ENCODE results near the gene SOWAHC.
"Not testable (repeated sequence)": the region's sequence is repeated elsewhere in the genome, so short reads cannot be mapped to it uniquely, and the experiment has no call there.

SOWAHC gene

DNA sequence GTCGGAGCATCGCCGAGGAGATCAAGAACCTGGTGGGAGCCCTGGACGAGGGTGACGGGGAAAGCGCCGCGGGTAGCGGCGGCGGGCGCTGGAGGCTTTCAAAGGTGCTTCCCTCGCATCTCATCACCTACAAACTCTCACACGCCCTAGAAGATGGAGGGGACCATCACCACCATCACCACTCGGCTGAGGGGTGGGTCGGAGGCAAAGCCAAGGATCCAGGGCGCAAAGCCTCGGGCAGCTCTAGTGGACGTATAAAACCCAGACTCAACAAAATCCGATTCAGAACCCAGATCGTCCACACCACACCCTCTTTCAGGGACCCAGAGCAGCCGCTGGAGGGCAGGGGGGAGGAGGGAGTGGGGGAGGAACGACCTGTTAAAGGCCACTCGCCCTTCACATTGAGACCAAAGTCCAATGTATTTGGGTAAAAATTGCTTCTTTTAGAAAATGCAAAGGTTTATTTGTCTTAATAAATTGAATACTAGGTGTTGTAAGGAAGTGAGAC lies 1.5 kb downstream of the SOWAHC start:
- no peak for DNase-seq (ENCODE audit: low spot score)

DNA sequence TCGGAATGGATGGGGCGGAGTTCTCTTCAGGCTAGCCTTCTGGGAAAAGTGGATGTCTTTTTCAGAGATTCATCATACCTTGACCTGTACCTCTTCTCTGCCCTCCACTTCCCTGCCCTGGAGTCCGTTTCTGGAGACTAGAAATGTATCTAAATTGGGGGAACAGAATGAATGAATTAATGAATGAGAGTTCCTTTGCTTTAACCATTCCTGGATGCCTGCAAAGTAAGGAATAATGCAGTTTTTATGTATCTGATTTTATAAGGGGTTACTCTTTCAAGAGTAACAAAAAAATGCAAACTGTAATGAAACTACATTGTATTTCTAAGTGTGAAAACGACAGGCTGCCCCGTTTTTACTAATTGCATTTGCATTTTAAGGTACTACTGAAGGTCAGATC lies 2.0 kb downstream of the SOWAHC start:
- DNase-seq (ENCODE audit: low spot score), result no peak

DNA sequence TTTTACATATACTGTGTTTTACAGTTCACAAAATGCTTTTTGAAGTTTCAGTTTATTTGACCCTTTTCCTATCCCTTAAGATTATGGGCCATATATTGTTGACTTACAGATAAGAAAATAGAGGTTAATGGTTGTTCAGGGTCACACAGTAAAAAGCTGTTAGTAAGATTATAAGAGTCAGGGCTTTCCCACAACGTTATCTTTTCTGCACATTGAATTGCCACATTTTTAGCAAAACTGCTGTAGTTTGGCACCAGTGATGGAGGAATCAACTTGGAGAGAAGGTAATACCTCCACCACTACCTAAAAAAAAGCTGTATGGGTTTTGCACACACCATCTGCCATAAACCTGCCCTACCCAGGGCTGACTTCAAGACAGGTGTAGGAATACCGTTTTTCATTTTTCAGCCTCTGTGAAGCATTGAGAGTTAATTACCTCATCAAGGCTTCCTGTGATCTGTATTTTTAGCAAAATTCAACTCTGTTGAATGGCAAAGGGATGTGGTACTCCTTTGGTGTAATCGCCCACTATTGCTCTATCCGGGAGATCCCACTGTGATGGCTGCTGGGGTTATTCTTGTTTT lies 5.0 kb downstream of the SOWAHC start:
- no peak for DNase-seq (ENCODE audit: low spot score)

DNA sequence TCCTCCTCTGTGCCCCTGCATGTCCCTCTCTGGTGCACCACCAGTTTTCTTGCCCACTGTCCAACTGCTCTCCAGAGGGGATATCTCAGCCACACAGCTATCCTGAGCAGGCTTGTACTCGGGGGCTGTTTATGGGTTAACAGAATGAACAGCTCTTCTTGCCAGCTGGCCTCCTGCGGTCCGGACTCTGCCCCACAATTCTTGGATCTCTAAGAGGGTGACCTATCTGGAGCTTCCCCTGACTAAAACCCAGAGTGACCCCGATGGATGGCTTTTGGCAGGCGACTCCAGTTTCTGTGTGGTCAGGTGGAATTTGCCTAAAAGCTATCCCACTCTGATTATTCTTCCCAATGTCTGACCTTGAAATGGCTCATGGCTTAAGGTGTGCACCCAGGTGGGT lies 9.1 kb downstream of the SOWAHC start:
- no peak for DNase-seq (ENCODE audit: low spot score)

DNA sequence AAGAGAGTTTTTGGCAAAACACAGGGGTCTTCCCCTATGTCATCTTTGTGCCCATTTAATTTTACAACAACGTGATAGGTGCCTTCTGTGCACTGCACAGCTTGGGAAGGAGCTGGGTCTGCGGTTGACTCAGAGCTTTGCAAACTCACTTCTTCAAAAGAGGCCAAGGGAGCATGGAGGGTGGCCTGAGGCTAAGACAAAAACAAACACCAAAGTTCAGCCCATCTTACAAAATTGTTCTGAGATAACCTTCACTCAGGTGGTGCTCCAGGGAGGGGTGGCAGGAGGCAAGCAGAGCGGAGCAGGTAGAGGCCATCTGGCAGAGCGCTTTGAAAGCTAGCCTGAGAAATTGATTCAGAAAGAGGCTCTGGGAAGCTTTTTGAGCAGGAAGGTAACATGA lies 9.8 kb downstream of the SOWAHC start:
- DNase-seq (ENCODE audit: low spot score), result no peak

DNA sequence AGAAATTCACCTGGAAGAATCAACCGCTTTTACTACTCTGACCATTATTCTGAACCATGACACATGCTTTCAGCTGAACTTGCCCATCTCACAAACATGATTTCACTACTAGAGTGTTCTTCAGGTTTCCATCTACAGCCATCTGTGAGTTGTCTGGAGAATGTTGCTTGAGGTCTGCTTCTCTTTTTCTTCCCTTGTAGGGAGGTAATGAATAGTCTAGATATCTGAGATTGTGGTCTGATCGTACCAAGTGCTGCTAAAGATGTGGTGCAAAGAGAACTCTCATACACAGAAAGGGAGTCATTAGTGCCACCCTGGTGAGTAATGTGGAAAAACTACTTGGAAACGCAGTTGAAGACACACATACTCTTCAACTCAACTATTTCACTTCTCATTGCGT lies 10.2 kb downstream of the SOWAHC start:
- DNase-seq (ENCODE audit: low spot score), result no peak

DNA sequence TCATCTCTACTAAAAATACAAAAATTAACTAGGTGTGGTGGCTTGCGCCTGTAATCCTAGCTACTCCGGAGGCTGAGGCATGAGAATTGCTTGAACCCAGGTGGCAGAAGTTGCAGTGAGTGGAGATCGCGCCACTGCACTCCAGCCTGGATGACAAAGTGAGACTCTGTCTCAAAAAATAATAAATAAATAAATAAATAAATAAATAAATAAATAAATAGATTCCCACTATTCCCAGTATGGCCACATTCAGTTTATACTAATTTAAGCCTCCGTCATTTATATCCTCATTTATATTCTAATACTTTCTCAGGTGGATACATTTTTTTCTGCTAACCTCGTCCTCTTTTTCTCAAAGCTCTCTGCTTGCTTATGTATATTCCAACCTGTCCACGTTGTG lies 14.2 kb downstream of the SOWAHC start:
- DNase-seq (ENCODE audit: low spot score), result not testable (repeated sequence)

DNA sequence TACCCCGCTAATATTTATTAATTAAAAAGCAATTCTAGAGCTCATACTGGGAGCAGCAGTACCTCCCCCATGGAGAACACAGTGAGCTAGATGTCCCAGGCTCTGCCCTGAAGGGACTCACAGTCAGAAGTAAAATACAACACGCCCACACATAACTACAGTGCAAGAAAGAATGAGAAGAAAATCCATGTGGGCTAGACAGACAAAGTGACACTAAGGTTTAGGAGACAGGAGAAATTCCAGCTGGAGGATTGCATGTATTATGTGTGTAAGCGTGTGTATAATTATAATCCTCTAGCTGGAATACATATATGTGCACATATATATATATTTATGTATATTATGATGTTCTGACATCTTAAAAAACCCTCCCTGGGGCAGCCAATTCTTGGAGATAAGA lies 15.7 kb downstream of the SOWAHC start:
- DNase-seq (ENCODE audit: low spot score), result no peak

DNA sequence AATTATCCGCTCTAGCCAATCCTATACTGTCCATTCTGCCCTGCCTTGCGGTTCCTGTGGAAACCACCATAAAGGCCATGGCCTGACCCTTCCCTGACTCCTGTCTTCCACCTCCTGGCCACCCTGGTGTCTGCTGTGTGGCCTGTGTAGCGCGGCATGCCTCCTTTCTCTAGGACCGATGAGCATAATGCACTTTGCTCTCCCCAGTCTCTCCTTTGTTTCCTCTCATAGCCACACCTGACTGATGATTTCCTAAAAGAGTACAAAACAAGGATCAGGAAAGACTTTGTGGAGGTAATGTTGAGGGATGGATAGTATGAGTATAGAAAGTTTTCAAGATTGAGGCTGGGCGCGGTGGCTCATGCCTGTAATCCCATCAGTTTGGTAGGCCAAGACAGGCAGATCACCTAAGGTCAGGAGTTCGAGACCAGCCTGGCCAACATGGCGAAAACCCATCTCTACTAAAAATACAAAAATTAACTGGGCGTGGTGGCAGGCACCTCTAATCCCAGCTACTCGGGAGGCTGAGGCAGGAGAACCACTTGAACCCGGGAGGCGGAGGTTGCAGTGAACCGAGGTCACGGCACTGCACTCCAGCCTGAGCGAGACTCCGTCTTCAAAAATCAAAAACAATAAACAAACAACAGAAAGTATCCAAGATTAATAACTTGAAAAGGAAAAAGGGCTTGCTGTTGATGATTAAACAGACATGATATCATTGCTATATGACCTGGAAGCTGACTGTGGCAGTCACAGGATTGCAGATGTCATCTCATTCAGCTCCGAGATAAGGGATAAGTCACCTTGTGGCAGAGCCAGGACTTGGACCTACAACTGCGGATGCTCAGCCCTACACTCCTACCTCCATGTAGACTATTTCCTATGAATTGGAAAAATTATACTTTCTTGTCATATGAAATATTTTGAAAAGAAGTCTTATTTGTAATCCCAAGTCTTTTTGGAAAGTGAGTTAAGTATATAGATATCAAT lies 16.6 kb downstream of the SOWAHC start:
- DNase-seq (ENCODE audit: low spot score), result no peak

DNA sequence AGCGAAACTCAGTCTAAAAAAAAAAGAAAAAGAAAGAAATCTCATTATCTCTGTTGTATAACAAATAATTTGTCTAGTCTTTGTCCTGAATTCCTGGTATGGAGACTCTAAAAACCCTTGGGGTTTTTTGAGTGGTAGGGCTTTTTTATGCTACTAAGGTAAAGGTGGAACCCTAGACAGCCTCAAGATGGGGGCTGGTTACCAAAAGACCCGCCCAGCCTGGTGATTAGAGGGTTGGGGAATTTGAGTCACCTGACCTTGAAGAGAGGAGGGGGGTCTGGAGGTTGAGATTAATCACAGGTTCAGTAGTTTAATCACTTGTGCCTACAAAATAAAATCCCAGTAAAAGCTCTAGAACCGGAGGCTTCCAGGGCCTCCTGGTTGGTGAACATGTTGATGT lies 17.6 kb downstream of the SOWAHC start:
- DNase-seq (ENCODE audit: low spot score), result no peak

DNA sequence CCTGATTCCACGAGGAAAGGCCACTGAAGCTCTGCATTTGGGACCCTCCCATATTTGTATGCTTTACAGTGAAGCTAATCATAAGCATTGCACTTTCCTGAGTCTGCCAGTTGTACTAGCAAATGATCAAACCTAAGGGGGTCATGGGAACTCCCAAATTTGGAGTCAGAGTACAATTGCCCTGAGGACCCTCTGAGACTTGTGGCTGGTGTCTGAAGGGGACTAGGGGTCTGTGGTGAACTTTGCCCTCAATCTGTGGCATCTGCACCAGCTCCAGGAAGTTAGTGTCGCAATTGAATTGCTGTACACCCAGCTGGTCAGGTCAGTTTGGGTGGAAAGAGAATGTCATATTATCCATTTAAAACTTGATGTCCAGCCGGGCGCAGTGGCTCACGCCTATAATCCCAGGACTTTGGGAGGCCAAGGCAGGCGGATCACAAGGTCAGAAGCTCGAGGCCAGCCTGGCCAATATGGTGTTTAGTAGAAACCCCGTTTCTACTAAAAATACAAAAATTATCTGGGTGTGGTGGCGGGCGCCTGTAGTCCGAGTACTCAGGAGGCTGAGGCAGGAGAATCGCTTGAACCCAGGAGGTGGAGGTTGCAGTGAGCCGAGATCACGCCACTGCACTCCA lies 18.1 kb downstream of the SOWAHC start:
- no peak for DNase-seq (ENCODE audit: low spot score)

DNA sequence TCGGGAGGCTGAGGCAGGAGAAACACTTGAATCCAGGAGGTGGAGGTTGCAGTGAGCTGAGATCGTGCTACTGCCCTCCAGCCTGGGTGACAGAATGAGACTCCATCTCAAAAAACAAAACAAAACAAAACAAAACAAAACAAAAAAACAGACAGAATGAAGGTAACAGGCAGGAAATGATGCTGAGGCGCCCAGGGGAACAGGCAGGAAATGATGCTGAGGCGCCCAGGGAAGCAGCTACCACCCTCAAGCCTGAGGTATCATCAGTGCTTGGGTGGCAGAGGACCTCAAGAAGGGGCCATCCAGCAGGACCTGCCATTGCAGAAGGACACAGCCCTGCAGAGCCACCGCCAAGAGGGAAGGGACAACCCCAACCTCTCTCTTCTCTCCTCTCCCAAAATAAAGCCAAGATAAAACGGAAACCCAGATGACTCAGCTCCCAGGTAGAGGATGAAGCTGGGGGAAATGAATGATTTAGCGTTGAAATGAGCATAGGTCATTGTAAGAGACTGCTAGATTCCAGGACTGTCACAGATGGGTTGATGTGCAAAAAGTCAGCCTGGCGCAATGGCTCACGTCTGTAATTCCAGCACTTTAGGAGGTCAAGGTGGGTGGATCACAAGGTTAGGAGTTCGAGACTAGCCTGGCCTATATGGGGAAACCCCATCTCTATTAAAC lies 19.3 kb downstream of the SOWAHC start:
- no peak for DNase-seq (ENCODE audit: low spot score)

DNA sequence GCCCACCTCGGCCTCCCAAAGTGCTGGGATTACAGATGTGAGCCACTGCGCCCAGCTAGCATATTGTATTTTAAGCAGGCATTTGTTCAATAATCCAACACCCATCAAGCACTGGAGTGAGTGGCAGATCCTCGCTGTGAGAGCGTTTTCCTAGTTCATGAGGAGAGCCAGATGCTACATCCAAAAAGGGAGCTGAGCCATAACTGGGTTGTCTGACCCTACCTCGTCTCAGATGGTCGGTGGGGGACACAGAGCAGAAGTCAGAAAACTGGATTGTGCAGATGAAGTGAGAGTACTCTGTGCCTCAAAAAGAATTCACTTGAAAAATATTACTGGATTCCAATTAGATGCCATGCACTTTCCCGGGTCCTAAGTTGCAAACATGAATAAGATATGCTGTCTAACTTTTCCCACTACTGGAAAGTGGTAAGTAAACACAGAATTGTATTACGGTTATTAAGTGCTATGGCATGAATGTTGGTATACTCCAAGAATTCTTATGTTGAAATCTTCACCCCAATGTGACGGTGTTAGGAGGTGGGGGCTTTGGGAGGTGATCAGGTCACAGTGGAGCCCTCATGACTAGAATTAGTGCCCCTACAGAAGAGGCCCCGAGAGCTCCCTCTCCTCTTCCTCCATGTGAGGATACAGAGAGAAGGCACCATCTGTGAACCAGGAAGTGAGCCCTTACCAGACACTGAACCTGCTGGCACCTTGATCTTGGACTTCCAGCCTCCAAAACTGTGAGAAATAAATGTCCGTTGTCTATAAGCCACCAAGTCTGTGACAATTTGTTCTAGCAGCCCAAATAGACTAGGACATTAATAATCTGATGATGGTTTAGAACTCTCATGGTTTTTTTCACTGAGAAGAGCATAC lies 21.5 kb downstream of the SOWAHC start:
- no peak for DNase-seq (ENCODE audit: low spot score)

DNA sequence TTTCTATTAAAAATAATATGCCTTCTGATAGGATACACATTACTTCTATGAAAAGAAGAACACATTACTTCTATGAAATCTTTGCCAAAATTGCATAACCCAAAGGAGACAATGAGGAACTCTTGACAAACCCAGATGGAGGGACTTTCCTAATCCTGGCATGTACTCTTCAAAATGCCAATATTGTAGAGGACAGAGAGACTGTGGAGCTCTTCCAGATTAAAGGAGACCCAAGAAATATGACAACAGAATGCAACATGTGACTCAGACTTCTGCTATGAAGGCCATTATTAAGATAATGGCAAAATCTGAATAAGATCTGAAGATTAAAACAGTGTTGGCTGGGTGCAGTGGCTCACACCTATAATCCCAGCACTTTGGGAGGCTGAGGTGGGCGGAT lies 22.2 kb downstream of the SOWAHC start:
- no peak for DNase-seq (ENCODE audit: low spot score)

DNA sequence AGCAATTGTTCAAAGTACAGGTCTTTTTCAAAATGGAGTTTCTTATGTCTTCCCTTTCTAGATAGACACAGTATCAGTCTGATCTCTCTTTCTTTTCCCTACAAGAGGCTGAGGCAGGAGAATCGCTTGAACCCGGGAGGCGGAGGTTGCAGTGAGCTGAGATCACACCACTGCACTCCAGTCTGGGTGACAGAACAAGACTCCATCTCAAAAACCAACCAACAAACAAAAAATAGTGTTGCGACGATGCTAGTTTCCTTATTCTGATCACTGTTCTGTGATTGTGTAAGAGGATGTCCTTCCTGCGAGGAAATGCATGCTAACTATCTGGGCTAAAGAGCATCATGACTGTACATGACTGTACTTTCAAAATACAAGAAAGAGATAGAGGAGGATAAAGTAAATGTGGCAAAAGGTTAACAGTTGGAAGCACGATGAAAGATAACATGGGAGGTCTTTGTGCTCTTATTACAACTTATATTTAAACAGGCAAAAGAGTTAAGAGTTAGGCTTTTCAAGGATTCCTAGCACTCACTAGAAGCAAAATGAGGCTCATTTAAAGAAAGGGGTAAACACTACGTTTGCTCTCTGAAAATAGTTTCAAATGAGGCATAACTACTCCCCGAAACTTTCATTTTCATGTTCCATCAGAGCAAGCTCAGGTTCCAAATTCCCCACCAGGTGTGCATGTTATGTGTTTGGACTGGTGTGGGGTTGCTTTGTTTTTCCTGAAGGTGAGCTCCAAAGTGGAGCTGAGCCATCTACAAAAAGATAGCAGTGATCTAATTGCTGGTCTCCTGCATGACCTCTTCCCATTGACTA lies 23.8 kb downstream of the SOWAHC start:
- peak; percentile 42 for DNase-seq (ENCODE audit: low spot score)

DNA sequence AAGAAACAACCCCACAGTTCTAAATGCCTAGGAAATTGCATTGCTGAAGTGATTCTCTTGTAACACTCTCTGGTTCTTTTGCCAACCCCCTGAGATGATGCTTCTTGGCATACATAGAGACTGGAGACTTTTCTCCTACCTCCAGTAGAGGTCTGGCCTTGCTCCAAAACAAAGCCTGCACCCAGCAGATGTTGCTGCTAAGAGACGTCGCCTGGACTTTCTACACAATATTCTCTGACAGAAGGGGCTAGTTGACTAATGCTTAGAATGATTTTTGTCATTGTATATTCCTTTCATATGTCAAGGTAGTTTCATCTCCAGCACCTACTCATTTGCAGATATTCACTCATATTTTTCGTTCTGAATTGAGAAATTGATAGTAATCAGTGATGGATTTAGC lies 24.6 kb downstream of the SOWAHC start:
- DNase-seq (ENCODE audit: low spot score), result peak; percentile 36

DNA sequence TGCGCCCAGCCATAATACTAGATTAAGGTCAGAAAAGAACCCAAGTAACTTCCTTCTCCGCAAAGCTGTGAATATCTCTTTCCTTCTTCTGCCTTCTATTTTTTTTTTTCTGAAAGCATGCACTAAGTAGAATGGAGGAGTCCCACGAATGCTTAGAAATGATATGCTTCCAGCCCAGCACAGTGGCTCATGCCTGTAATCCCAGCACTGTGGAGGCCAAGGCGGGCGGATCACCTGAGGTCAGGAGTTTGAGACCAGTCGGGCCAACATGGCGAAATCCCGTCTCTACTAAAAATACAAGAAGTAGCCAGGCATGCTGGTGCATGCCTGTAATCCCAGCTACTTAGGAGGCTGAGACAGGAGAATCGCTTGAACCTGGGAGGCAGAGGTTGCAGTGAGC lies 25.8 kb downstream of the SOWAHC start:
- not testable (repeated sequence) for DNase-seq (ENCODE audit: low spot score)

DNA sequence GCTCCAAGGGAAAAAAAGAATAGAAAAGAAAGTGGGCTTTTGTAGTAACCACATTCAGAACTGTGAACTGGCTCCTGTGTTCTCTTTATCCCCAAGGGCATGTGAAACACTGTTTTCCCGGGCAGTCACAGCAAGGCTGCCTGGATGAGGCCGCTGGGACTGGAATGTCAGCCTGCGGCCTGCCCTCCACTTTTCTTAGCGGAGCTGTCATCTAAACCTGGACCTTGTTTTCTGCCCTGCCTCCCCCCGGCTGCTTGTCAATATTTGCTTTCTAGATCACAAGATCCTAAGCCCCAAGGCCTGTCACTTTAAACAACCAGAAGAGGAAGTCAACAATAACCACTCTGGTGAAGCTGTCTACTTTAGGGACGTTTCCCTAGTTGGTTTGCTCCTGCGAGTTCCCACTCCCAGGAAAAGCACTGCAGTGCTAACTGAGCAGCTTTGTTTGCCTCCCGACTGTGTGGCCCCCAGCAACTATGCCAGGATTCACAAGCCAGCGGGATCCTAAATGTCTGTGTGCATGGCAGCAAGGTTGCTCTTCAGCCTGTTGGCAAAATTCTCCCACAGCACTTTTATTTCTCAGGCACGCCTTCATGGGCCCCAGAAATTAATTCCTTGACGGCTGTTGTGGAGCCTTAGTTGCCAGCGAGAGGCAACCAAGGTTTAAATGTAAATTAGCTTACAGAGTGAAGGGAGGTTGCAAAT lies 30.6 kb downstream of the SOWAHC start:
- DNase-seq (ENCODE audit: low spot score), result no peak

DNA sequence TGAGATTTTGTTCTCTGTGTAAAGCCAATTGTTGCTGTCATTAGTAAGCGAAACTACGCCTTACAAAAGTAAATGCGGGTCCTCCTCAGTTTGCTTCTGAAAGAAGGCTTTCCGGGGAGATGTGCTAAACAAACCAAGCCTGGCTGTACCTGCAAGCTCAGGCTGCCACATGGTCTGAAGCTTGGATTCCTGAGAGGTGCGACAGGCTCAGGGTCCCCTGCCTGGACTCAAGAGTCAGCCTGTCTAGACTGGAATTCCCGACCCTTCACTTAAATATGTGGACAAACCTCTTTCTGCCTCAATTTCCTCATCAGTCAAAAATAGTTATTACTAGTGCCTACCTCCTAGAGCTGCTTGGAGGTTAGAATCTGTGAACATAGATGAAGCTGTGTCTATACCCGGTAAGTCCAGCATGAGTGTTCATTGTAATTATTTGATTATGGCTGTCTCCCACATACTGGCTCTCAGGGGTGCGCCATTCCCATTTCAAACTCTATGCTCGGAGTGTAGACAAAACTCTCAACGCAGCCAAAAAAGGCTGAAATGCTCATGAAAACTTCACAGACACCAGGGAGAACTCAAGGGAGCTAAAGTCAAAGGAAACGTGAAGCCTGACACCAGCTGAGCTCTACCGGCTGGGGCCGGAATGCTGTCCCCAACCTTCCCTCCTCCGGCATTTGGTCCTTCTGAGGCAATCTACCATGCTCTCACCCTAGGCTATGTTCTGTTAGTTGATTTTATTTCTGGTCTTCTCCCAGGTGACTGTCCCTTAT lies 31.4 kb downstream of the SOWAHC start:
- DNase-seq (ENCODE audit: low spot score), result no peak

Measured in activated CD4-positive, alpha-beta T cell treated with anti-CD3 and anti-CD28 coated beads, Interleukin-2, Interleukin-4, amounts not matched to agents 100 ng/mL and 50 ng/mL, durations not matched to agents 16 hours and 8 hours (primary cell).